HS-27A (cell line): ENCODE data around the gene CENPH.
A peak's percentile ranks its signal among the peaks of the same experiment; 100 is the strongest.
"Not testable (repeated sequence)": the region's sequence is repeated elsewhere in the genome, so short reads cannot be mapped to it uniquely, and the experiment has no call there.

Experiments used
- DNase-seq: peaks from one replicate; pipeline ENCODE4 v3.0.0-alpha.2; 2012; ENCODE audit warnings: low read depth, missing footprints

CENPH gene, protein sequence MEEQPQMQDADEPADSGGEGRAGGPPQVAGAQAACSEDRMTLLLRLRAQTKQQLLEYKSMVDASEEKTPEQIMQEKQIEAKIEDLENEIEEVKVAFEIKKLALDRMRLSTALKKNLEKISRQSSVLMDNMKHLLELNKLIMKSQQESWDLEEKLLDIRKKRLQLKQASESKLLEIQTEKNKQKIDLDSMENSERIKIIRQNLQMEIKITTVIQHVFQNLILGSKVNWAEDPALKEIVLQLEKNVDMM

DNA sequence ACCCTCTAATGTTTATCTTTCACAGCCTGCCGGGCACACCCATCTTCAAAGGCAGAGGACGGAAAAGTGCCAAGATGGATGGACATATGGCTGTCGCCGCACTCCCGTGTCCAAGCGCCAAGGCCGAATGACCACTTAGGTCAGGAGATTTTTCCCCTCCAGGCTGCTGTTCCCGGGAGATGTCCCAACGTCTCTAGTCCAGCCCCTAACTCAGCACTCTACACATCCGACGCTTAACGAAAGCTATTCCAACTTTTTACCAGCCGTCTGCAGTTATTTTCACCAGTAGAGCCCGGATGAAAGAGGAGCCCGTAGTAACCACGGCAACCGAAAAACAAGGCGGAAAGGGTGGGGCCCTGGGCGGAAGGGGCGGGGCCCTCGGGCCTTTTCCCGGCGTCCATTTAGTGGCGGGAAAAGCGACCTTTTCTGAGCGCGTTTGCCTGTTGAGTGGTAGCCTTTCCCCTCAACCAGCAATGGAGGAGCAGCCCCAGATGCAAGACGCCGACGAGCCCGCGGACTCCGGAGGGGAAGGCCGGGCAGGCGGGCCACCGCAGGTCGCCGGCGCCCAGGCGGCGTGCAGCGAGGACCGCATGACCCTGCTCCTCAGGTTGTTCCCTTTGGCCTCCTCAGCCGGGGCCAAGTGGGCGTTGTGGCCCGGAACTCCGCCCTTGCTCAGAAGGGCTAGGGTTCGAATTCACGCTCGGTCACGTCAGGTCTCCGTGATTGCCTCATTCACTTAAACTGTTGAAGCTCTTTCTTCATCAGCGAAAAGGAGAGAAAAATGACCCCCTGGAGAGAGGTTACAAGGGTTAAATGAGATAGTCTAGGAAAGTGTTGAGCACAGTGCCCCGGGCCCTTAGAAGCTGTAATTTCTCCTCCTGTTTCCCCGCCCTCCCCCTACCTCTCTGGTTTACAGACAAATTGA is at the start of gene CENPH:
TSS of gene CENPH (plus strand) at position 422 of the 925 bp plus-strand sequence. CDS start at position 474, 52 bp downstream.
- peak; percentile 56 for DNase-seq

DNA sequence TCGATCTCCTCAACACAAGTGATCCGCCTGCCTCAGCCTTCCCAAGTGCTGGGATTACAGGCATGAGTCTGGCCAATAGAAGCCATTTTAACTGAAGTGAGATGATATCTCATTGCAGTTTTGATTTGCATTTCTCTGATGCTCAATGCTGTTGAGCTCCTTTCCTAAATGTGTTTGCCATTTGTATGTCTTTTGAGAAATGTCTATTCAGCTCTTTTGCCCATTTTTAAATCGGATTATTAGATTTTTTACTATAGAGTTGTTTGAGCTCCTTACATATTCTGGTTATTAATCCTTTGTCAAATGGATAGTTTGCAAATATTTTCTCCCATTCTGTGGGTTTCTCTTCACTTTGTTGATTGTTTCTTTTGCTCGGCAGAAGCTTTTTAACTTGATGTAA is 49.1 kb upstream of the CENPH start:
- not testable (repeated sequence) for DNase-seq

DNA sequence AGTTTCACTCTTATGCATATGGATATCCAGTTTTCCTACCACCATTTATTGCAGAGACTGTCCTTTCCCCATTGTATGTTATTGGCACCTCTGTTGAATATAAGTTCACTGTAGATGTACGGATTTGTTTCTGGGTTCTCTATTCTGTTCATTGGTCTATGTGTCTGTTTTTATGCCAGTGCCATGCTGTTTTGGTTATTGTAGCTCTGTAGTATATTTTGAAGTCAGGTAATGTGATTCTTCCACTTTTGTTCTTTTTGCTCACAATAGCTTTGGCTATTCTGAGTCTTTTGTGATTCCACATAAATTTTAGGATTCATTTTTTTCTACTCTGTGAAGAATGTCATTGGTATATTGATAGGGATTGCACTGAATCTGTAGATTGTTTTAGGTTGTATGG is 48.6 kb upstream of the CENPH start:
- no peak for DNase-seq

DNA sequence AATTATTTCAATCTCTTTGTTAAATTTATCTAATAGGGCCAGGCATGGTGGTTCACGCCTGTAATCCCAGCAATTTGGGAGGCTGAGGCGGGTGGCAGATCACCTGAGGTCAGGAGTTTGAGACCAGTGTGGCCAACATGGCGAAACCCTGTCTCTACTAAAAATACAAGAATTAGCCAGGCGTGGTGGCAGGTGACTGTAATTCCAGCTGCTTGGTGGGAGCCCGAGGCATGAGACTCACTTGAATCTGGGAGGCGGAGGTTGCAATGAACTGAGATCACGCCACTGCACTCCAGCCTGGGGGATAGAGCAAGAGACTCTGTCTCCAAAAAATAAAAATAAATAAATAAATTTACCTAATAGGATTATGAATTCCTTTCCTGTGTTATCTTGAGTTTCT is 40.8 kb upstream of the CENPH start:
- DNase-seq: not testable (repeated sequence)

DNA sequence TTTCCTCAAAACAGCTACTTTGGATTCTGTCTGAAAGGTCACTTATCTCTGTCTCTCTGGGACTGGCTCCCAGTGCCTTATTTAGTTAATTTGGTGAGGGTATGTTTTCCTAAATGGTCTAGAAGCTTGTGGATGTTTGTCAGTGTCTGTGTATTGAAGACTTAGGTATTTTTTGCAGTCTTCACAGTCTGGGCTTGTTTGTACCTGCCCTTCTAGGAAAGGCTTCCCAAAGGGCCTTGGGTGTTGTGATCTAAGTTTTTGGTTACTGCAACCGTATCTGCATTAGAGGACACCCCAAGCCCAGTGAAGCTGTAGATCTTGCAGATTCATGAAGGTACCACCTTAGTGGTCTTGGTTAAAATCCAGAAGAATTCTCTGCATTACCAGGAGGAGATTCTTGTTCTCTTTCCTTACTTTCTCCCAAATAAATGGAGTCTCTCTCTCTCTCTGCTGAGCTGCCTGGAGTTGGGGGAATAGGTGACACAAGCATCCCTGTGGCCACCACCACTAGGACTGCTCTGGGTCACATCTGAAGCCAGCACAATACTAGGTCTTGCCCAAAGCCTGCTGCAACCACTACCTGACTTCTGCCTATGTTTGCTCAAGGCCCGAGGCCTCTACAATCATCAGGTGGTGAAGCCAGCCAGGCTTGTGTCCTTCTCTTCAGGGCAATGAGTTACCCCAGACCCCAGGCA is 40.3 kb upstream of the CENPH start:
- DNase-seq: no peak

DNA sequence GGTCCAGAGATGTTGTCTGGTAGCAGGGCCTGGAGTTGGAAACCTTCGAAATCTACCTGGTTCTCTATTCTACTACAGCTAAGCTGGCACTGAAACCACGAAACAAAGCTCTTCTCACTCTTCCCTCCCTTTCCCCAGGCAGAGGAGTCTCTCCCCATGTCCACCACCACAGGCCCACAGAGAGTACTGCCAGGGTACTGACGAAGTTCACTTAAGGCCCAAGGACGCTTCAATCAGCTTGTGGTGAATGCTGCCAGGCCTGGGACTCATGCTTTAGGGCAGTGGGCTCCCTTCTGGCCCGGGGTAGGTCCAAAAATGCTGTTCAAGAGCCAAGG is 39.7 kb upstream of the CENPH start:
- no peak for DNase-seq

DNA sequence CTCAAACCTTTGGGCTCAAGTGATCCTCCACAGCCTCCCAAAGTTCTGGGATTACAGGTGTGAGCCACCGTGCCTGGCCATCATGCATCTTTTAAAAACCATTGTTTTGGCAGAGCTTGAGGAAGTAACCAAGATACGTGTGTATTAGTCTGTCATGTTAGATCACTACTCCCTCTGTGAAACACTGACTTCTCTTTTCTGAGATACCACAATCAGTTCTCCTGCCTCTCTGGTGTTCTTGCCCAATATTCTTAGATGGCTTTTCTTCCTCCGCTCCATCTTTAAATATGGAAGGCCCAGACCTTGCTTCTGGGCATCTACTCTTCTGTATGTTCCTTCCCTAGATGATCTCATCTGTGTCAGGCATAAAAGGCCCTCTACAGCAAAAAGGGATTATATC is 36.7 kb upstream of the CENPH start:
- DNase-seq: no peak

DNA sequence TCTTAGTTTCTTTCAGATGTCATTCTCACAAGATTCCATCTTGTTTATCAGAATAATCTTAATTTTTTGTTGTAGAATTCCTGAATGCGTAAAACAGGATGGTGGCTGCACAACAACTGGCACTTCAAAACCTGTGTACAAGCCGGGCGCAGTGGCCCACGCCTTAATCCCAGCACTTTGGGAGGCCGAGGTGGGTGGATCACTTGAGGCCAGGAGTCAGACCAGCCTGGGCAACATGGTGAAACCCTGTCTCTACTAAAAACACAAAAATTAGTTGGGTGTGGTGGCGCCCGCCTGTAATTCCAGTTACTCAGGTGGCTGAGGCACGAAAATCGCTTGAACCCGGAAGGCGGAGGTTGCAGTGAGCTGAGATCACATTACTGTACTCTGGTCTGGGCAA is 32.9 kb upstream of the CENPH start:
- DNase-seq: no peak

DNA sequence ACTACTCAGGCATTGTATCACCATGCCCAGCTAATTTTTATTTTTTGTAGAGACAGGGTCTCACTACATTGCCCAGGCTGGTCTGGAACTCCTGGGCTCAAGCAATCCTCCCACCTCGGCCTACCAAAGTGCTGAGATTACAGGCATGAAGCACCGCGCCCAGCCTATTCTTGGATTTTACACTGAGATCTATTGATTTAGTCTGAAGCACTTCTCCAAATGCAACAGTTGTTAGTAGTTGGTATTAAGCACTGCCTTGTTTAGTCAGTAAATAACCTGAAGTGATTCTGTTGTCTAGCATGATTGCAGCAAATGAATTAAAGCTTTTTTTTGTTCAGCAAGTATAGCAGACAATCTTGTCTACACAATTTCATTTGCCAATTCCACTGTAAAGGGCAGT is 31.3 kb upstream of the CENPH start:
- no peak for DNase-seq

DNA sequence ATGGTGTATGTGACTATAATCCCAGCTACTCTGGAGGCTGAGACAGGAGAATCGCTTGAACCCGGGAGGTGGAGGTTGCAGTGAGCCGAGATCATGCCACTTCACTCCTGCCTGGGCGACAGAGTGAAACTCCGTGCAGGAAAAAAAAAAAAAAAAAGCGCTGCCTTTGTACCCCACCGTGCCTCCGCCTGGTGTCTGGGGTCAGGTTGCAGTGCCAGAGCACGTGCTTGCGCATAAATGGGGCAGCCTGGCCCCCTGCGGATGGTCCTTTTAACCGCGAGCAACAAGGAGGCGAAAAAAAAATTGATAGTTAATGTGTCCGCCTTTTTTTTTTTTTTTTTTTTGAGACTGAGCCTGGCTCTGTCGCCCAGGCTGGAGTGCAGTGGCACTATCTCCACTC is 28.7 kb upstream of the CENPH start:
- no peak for DNase-seq

DNA sequence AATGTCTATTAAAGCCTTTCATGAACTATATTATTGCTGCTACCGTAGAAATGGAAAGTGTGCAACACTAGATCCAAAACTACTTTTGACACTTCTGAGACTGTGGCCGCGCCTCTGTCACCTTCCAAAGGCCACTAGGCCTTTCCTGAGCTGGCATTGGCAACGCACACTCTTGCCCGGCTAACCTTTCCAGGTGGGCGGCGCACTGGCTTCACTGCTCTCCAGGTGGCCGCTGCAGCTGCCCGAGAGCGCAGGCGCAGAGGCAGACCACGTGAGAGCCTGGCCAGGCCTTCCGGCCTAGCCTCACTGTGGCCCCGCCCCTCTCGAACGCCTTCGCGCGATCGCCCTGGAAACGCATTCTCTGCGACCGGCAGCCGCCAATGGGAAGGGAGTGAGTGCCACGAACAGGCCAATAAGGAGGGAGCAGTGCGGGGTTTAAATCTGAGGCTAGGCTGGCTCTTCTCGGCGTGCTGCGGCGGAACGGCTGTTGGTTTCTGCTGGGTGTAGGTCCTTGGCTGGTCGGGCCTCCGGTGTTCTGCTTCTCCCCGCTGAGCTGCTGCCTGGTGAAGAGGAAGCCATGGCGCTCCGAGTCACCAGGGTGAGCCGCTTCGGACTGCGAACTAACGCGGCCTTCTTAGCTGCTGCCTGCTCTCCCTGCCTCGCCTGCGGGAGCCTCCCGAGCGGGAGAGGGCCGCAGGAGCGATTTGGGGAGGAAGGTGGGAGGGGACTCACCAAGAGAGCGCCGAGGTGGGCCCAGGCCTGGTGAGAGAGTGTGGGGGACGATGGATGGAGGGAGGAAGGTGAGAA is 22.5 kb upstream of the CENPH start, which contains the start of gene CCNB1:
TSS of gene CCNB1 (plus strand) at position 465 of the 807 bp plus-strand sequence. CDS start at position 578, 113 bp downstream.
- peak; percentile 68 for DNase-seq

DNA sequence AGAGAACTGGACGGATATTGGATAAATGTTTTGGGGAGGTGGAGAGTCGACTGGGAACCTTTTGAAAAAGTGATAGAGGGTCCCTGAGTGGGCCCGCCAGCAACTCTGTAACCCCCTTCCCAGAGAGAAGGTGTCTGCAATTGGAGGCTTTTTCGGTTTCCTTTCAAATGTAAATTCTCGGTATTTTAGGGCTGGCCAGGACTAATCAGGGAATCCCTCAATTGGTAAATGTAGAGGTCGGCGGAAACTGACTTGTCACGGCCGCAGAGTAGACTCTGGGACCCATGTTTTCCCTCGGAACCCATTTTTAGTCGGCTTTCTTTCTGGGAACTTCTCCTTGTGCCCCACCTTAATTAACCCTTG is 21.9 kb upstream of the CENPH start:
- no peak for DNase-seq

DNA sequence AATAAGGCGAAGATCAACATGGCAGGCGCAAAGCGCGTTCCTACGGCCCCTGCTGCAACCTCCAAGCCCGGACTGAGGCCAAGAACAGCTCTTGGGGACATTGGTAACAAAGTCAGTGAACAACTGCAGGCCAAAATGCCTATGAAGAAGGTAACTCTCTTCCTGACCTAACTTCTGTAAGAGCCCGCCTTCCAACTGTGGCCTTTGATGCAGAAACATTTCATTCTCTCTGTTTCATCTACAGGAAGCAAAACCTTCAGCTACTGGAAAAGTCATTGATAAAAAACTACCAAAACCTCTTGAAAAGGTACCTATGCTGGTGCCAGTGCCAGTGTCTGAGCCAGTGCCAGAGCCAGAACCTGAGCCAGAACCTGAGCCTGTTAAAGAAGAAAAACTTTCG is 21.5 kb upstream of the CENPH start:
- DNase-seq: no peak

DNA sequence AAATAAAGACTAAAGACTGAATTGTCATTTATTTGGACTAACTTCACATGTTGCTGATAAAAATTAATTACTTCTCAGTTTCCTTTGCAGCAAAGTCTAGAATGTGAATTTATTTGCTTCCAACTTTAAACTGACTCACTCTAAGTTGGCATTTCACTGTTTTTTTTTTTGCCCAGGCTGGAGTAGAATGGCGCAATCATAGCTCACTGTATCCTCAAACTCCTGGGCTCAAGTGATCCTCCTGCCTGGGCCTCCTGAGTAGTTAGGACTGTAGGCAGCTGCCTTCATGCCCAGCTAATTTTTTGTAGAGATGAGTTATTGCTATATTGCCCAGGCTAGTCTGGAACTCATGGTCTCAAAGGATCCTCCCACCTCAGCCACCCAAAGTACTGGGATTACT is 18.9 kb upstream of the CENPH start:
- no peak for DNase-seq

DNA sequence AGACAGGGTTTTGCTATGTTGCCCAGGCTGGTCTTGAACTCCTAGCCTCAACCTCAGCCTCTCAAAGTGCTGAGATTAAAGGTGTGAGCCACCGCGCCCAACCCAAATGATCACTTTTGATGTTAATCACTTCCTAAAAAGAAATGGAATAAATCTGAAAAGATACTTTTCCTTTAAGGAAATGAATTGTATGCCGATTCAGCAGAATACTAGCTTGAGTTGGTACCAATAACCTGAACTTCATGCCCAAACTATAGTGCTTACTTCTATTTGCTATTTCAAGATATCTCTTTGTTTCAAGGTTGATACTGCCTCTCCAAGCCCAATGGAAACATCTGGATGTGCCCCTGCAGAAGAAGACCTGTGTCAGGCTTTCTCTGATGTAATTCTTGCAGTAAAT is 18.4 kb upstream of the CENPH start:
- no peak for DNase-seq

DNA sequence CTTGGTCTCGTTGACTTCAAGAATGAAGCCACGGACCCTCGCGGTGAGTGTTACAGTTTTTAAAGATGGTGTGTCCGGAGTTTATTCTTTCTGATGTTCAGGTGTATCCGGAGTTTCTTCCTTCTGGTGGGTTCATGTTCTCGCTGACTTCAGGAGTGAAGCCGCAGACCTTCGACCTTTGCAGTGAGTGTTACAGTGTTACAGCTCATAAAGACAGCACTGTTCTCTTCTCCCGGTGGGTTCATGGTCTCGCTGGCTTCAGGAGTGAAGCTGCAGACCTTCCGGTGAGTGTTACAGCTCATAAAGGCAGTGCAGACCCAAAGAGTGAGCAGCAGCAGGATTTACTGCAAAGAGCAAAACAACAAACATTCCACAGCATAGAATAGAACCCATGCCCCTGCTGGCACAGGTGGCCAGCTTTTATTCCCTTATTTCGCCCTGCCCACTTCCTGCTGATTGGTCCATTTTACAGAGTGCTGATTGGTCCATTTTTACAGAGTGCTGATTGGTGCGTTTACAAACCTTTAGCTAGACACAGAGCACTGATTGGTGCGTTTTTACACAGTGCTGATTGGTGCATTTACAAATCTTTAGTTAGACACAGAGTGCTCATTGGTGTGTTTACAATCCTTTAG is 7.6 kb upstream of the CENPH start:
- not testable (repeated sequence) for DNase-seq

DNA sequence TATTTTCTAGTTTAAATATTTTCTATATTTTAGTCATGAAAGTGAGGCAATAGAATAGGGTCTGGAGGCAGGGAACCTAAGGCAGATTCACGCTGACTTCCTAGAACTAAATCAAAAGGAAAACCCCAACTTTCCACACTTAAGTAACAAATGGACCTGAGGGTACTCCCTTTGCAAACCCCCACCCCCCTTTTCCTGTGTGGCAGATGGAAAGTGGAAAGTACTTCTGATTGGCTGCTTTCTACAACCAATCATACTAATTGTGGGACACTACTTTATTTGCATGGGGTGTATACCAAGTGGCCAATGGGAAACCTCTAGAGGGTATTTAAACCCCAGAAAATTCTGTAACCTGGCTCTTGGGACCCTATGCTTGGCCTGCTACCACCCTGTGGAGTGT is 4.8 kb upstream of the CENPH start:
- no peak for DNase-seq

DNA sequence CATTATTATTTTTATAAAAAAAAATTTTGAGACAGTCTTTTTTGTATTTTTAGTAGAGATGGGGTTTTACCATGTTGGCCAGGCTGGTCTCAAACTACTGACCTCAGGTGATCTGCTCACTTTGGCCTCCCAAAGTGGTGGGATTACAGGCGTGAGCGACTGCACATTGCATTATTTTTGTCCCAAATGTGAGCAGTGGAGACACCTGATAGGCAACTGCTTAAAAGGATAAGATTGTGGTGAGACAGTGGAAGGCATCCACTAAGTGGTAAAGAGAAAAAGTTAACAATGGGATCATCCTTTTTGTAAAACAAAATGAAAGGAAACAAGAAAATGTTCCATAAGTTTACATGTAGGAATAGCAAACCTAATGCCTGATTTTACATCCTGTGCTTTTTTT is 2.0 kb upstream of the CENPH start:
- no peak for DNase-seq

DNA sequence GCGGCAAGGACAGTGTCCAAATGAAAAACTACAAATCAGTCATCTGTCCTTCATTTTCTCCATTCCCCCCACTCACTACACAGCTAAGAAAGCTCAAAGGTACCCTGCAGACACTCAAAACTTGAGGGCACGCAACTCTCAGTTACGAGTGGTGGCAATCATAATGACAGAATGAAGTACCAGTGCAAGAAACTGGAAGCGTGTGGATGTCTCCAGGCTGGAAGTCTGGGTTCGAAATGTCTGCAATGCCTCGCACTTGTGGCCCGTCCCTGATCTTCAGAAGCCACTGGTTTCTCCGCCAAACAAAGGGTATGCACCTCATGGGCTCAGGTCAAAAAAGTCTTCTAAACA is 597 bp upstream of the CENPH start:
- no peak for DNase-seq

DNA sequence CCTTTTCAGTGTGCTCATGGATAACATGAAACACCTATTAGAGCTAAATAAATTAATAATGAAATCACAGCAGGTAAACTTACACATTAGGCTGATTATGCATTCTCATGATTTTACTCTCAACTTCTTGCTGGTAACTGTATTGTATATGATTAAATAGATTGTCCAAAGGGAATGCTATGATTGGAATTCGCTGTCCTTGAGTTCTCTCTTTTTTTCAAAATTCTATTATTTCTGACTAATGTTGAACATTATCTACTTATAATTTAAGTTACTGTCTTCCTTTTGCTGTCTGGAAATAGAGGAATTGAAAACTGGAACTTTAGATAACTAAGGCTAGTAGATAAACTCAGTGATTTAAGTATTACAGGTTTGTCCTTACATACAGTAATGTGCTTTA is 13.1 kb downstream of the CENPH start:
- no peak for DNase-seq

DNA sequence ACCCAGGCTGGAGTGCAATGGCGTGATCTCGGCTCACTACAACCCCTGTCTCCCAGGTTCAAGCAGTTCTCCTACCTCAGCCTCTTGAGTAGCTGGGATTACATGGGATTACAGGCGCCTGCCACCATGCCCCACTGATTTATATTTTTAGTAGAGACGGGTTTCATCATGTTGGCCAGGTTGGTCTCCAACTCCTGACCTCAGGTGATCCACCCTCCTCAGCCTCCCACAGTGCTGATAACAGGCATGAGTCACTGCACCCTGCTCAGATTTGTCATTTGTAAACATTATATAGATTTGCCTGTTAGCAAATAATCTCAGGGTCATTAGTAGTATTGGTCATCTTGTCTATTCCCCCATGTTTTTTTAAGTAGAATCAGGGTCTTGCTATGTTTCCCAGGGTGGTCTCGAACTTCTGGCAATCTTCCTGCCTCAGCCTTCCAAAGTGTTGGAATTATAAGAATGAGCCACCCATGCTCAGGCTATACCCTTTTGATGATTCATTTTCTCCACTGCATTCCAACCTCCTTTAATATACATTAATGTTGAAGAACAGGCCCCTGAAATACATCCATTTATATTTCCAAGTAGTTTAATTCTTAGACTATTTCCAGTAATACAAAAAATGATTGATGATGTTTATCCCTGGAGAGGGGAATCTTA is 17.3 kb downstream of the CENPH start:
- DNase-seq: no peak
